ENCODE data around the gene AKAP13.

AKAP13 gene

GRCh38 chr15:85397926-85398325 lies 17.5 kb downstream of the AKAP13 start:
- H3K4me3 ChIP-seq (ENCODE audit: low read depth, low read length) = no peak overlapping the region
- no peak for DNase-seq (ENCODE audit: low read depth)
- TF ChIP-seq MYC (IDR thresholded peaks at IDR 0.05; ENCODE audit: low read depth, low read length) (no peak), CTCF (IDR thresholded peaks at IDR 0.05; ENCODE audit: low read depth, low read length) (no peak), MAX (IDR thresholded peaks at IDR 0.05; ENCODE audit: low read depth, low read length) (no peak), POLR2A (IDR thresholded peaks at IDR 0.05; ENCODE audit: extremely low read depth, insufficient read length) (no peak)

- H3K4me3 ChIP-seq (ENCODE audit: low read depth, low read length) = no peak overlapping the region
- TF ChIP-seq CTCF (IDR thresholded peaks at IDR 0.05; ENCODE audit: low read depth, low read length) = no peak
- no peak for TF ChIP-seq MAX (IDR thresholded peaks at IDR 0.05; ENCODE audit: low read depth, low read length)
- TF ChIP-seq MYC (IDR thresholded peaks at IDR 0.05; ENCODE audit: low read depth, low read length) = no peak
- TF ChIP-seq POLR2A (IDR thresholded peaks at IDR 0.05; ENCODE audit: extremely low read depth, insufficient read length) = no peak
- DNase-seq (ENCODE audit: low read depth) = no peak
Measured at GRCh38 chr15:85398822-85399221, 18.4 kb downstream of the AKAP13 start.

GRCh38 chr15:85399627-85400026 lies 19.2 kb downstream of the AKAP13 start:
- no peak for DNase-seq (ENCODE audit: low read depth)
- H3K4me3 ChIP-seq (ENCODE audit: low read depth, low read length) = no peak overlapping the region

GRCh38 chr15:85400606-85401005 lies 20.2 kb downstream of the AKAP13 start:
- no peak overlapping the region for H3K4me3 ChIP-seq (ENCODE audit: low read depth, low read length)
- no peak for DNase-seq (ENCODE audit: low read depth)
- no peak for TF ChIP-seq CTCF (IDR thresholded peaks at IDR 0.05; ENCODE audit: low read depth, low read length)
- TF ChIP-seq MAX (IDR thresholded peaks at IDR 0.05; ENCODE audit: low read depth, low read length) = no peak
- TF ChIP-seq MYC (IDR thresholded peaks at IDR 0.05; ENCODE audit: low read depth, low read length) = no peak
- no peak for TF ChIP-seq POLR2A (IDR thresholded peaks at IDR 0.05; ENCODE audit: extremely low read depth, insufficient read length)

More at GRCh38 chr15:85399627-85400026, 19.2 kb downstream of the AKAP13 start:
- TF ChIP-seq MAX (IDR thresholded peaks at IDR 0.05; ENCODE audit: low read depth, low read length) (no peak), MYC (IDR thresholded peaks at IDR 0.05; ENCODE audit: low read depth, low read length) (no peak), POLR2A (IDR thresholded peaks at IDR 0.05; ENCODE audit: extremely low read depth, insufficient read length) (no peak), CTCF (IDR thresholded peaks at IDR 0.05; ENCODE audit: low read depth, low read length) (no peak)

GRCh38 chr15:85401108-85401774 lies 20.8 kb downstream of the AKAP13 start:
- no peak for DNase-seq (ENCODE audit: low read depth)
- no peak overlapping the region for H3K4me3 ChIP-seq (ENCODE audit: low read depth, low read length)
- TF ChIP-seq CTCF (IDR thresholded peaks at IDR 0.05; ENCODE audit: low read depth, low read length) = no peak
- TF ChIP-seq MAX (IDR thresholded peaks at IDR 0.05; ENCODE audit: low read depth, low read length) = no peak
- TF ChIP-seq MYC (IDR thresholded peaks at IDR 0.05; ENCODE audit: low read depth, low read length) = no peak
- TF ChIP-seq POLR2A (IDR thresholded peaks at IDR 0.05; ENCODE audit: extremely low read depth, insufficient read length) = no peak

Measured in NB4 (cell line).